ENCODE measurements around the gene TMEM53.

DNA sequence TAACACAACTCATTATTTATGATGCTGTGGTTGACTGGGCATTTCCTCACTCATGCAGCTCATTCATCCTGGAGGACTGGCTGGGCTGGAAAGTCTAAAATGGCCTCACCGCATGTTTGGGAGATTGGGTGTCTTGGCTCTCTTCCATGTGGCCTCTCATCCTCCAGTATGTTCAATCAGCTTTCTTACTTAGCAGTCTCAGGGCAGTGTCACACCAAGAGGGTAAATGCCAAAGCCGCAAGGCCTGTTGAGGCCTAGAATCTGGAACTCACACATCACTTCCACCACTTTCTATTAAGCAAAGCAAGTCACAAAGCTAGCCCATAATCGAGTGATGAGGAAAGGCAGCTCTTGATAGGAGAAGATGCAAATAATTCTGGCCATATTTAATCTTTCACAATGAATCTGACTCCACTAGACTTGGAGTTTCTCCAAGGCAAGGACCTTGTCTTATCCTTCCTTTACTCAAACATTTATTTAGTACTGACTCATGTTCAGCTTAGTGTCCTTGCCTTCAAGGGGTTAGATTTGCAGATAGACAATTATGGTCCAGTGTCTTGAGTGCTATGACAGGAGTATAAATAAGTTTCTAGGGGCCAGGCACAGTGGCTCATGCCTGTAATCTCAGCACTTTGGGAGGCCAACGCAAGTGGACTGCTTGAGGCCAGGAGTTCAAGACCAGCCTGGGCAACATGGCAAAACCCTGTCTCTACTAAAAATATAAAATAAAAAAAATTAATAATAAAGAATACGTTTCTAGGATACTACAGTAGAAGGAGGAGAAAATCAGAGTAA, 45.1 kb downstream of the TMEM53 start:
- no peak for TF ChIP-seq POLR2AphosphoS5 (IDR thresholded peaks at IDR 0.05; ENCODE audit: borderline replicate concordance, low read depth, low read length)
- no peak for TF ChIP-seq EZH2 (IDR thresholded peaks at IDR 0.05)
